Hematopoietic multipotent progenitor cell (in vitro differentiated cells): ENCODE measurements around the gene NEK2. TPM values are rescaled to one million over a fixed set of nuclear protein-coding genes. Genes with fewer than 3 reads are reported as not detected.
"Not testable (repeated sequence)": the region's sequence is repeated elsewhere in the genome, so short reads cannot be mapped to it uniquely, and the experiment has no call there.

Source experiments
- DNase-seq, 3 donors: peaks; one replicate each; pipeline ENCODE4 v3.0.0-alpha.2; 2011 to 2015; ENCODE audit warnings: low read depth in 2 of 3, low spot score in 2 of 3
- total RNA-seq: library from RNA; depleted of rRNA; stranded (reverse); fragments of >200 nt; gene quantifications from one replicate; pipeline ENCODE4 v1.2.3, GENCODE V29; 2012

The NEK2 gene
- total RNA-seq = 1.1 TPM

GRCh38 chr1:211675230-211676105 is at the start of gene NEK2:
Gene NEK2, minus strand, starts transcription at chr1:211675621. Its CDS starts 142 bp downstream, at chr1:211675479.
- peak; percentile 60 to 94 (median 87) for DNase-seq

GRCh38 chr1:211724687-211725196 is 49.3 kb upstream of the NEK2 start:
- no peak for DNase-seq

- DNase-seq = no peak
Observed at GRCh38 chr1:211723273-211723672, 47.9 kb upstream of the NEK2 start.

- no peak for DNase-seq
Observed at GRCh38 chr1:211722277-211723175, 47.1 kb upstream of the NEK2 start.

- DNase-seq = not testable (repeated sequence)
Observed at GRCh38 chr1:211716555-211716954, 41.1 kb upstream of the NEK2 start.

- DNase-seq = no peak
Observed at GRCh38 chr1:211715971-211716370, 40.5 kb upstream of the NEK2 start.

- peak in 1 of 3 donors; percentile 12 for DNase-seq
Observed at GRCh38 chr1:211714154-211714553, 38.7 kb upstream of the NEK2 start.

GRCh38 chr1:211713231-211713630 is 37.8 kb upstream of the NEK2 start:
- DNase-seq = no peak

GRCh38 chr1:211711315-211711705 is 35.9 kb upstream of the NEK2 start:
- DNase-seq = no peak

GRCh38 chr1:211710566-211711314 is 35.3 kb upstream of the NEK2 start:
- DNase-seq = no peak

GRCh38 chr1:211708926-211709325 is 33.5 kb upstream of the NEK2 start:
- no peak for DNase-seq

GRCh38 chr1:211708006-211708405 is 32.6 kb upstream of the NEK2 start:
- no peak for DNase-seq

- no peak for DNase-seq
Observed at GRCh38 chr1:211705467-211706091, 30.2 kb upstream of the NEK2 start.

- DNase-seq = no peak
Observed at GRCh38 chr1:211704543-211704942, 29.1 kb upstream of the NEK2 start.

- DNase-seq = no peak
Observed at GRCh38 chr1:211703812-211704537, 28.6 kb upstream of the NEK2 start.

- no peak for DNase-seq
Observed at GRCh38 chr1:211701733-211702132, 26.3 kb upstream of the NEK2 start.

- no peak for DNase-seq
Observed at GRCh38 chr1:211699059-211699458, 23.6 kb upstream of the NEK2 start.

- peak; percentile 47 to 75 (median 66) for DNase-seq
Observed at GRCh38 chr1:211698161-211699026, 23.0 kb upstream of the NEK2 start.
